ENCODE measurements around the gene FAM240A. TPM values are rescaled to one million over a fixed set of nuclear protein-coding genes. Genes with fewer than 3 reads are reported as not detected.
"Not testable (repeated sequence)": the region's sequence is repeated elsewhere in the genome, so short reads cannot be mapped to it uniquely, and the experiment has no call there.

FAM240A gene
- total and polyA plus RNA-seq, 4 donors = not detected

- WGBS, 2 donors = 81 to 88% methylated on average over 7 of the region's 7 CpGs
Observed at GRCh38 chr3:46584598-46585467, 27.5 kb upstream of the FAM240A start.

DNA sequence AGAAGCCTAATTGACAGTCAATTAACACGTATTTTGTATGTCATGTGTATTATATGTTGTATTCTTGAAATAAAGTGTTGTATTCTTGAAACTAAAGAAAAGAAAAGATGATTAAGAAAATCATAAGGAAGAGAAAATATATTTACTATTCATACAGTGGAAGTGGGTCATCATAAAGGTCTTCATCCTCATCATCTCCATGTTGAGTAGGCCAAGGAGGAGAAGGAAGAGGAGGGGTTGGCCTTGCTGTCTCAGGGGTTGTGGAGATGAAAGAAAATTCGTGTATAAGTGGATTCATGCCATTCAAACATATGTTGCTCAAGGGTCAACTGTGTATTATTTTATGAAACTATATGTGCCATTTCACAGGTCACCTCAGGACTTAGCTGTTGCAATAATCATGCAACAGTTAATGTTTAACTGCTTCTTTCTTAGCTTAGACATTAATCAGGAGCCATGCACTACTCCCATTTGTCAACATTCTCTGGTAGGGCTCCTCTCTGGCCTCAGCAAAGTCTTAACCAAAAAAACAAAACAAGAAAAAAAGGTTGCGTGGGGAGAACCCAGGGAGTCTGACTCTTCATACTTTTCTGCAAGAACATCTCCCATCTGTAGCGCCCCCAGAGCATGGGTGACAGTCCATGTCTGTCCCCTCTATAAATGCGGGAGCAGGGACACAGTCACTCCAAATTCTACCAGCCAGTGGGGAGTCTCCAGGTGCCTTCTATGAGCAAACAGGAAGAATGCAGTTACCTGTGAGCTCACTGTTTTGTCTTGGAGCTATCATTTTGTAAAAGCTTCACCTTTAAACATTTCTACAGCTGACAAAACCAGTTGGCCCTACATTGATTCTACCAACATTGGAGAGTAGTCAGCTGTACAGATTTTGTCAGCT, 26.3 kb upstream of the FAM240A start:
- Histone ChIP-seq H3K36me3 (ENCODE audit: control insufficient read depth in 1 of 2, insufficient read depth in 2 of 2, low read length in 1 of 2) (no peaks in the 10 kb centered on the region), H3K27me3 (ENCODE audit: control insufficient read depth in 1 of 2, insufficient read depth in 2 of 2, low read length in 1 of 2) (no peaks in the 10 kb centered on the region), H3K4me1 (ENCODE audit: control insufficient read depth in 1 of 2, insufficient read depth in 2 of 2, low read length in 2 of 2) (no peaks in the 10 kb centered on the region), H3K9me3 (ENCODE audit: control insufficient read depth, low read length) (no peaks in the 10 kb centered on the region), H3K4me3 (ENCODE audit: low read length in 2 of 2) (no peak overlapping the region), H3K27ac (ENCODE audit: low read depth in 1 of 2, low read length in 2 of 2) (no peak overlapping the region)
- 69 to 75% methylated on average over 5 of the region's 5 CpGs for WGBS, 2 donors
- ATAC-seq (ENCODE audit: low FRiP score) = no peak
- intact Hi-C loops (cut with DNase I) = no loop called here
- DNase-seq = no peak

More at GRCh38 chr3:46584598-46585467, 27.5 kb upstream of the FAM240A start:
- Histone ChIP-seq H3K4me3 (ENCODE audit: low read length in 2 of 2) (no peak overlapping the region), H3K4me1 (ENCODE audit: control insufficient read depth in 1 of 2, insufficient read depth in 2 of 2, low read length in 2 of 2) (no peaks in the 10 kb centered on the region), H3K36me3 (ENCODE audit: control insufficient read depth in 1 of 2, insufficient read depth in 2 of 2, low read length in 1 of 2) (no peaks in the 10 kb centered on the region), H3K27ac (ENCODE audit: low read depth in 1 of 2, low read length in 2 of 2) (no peak overlapping the region), H3K27me3 (ENCODE audit: control insufficient read depth in 1 of 2, insufficient read depth in 2 of 2, low read length in 1 of 2) (no peaks in the 10 kb centered on the region), H3K9me3 (ENCODE audit: control insufficient read depth, low read length) (no peaks in the 10 kb centered on the region)
- intact Hi-C loops (cut with DNase I) = no loop called here
- no peak for DNase-seq
- no peak for ATAC-seq (ENCODE audit: low FRiP score)

DNA sequence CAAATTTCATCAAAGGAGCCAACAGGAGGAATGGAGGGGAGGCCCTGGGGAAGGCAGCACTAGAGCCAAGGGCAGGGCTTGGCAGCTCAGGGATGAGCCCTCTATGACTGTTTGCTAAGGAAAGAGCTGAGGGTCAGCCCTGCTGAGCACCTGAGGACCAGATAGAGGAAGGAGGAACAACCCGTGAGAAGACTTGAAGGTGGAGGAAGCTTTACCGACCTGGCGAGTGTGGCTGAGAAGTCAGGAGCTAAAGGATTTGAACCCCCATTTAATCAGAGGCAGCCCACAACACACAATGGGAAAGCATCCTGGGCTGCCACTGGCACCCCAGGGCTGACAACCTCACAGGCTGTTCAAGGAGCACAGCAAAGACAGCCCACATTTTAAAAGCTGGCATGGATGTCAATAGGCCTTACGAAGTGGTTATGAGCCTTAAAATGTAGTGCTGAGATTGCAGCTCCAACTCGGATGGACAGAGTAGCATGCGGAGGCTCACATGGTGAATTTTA, 25.5 kb upstream of the FAM240A start:
- no peaks in the 10 kb centered on the region for H3K36me3 ChIP-seq (ENCODE audit: control insufficient read depth in 1 of 2, insufficient read depth in 2 of 2, low read length in 1 of 2)
- intact Hi-C loops (cut with DNase I) = no loop called here
- H3K27ac ChIP-seq (ENCODE audit: low read depth in 1 of 2, low read length in 2 of 2) = no peak overlapping the region
- no peaks in the 10 kb centered on the region for H3K4me1 ChIP-seq (ENCODE audit: control insufficient read depth in 1 of 2, insufficient read depth in 2 of 2, low read length in 2 of 2)
- H3K9me3 ChIP-seq (ENCODE audit: control insufficient read depth, low read length) = no peaks in the 10 kb centered on the region
- 73 to 75% methylated on average over 6 of the region's 6 CpGs for WGBS, 2 donors
- ATAC-seq (ENCODE audit: low FRiP score) = no peak
- no peak for DNase-seq
- no peaks in the 10 kb centered on the region for H3K27me3 ChIP-seq (ENCODE audit: control insufficient read depth in 1 of 2, insufficient read depth in 2 of 2, low read length in 1 of 2)
- no peak overlapping the region for H3K4me3 ChIP-seq (ENCODE audit: low read length in 2 of 2)

GRCh38 chr3:46587268-46587667, 25.1 kb upstream of the FAM240A start:
- H3K27ac ChIP-seq (ENCODE audit: low read depth in 1 of 2, low read length in 2 of 2); intact Hi-C loops (cut with DNase I); H3K9me3 ChIP-seq (ENCODE audit: control insufficient read depth, low read length); ATAC-seq (ENCODE audit: low FRiP score); H3K4me3 ChIP-seq (ENCODE audit: low read length in 2 of 2); H3K36me3 ChIP-seq (ENCODE audit: control insufficient read depth in 1 of 2, insufficient read depth in 2 of 2, low read length in 1 of 2); DNase-seq; H3K4me1 ChIP-seq (ENCODE audit: control insufficient read depth in 1 of 2, insufficient read depth in 2 of 2, low read length in 2 of 2); H3K27me3 ChIP-seq (ENCODE audit: control insufficient read depth in 1 of 2, insufficient read depth in 2 of 2, low read length in 1 of 2): not testable (repeated sequence)
- 64 to 75% methylated on average over 3 of the region's 3 CpGs for WGBS, 2 donors

- WGBS, 2 donors = 81 to 85% methylated on average over 14 of the region's 14 CpGs
- intact Hi-C loops (cut with DNase I) = no loop called here
- DNase-seq = no peak
Observed at GRCh38 chr3:46593274-46593862, 19.0 kb upstream of the FAM240A start.

GRCh38 chr3:46593979-46594378, 18.3 kb upstream of the FAM240A start:
- H3K36me3 ChIP-seq (ENCODE audit: control insufficient read depth in 1 of 2, insufficient read depth in 2 of 2, low read length in 1 of 2) = no peaks in the 10 kb centered on the region
- intact Hi-C loops (cut with DNase I) = no loop called here
- ATAC-seq (ENCODE audit: low FRiP score) = no peak

More at GRCh38 chr3:46593274-46593862, 19.0 kb upstream of the FAM240A start:
- H3K9me3 ChIP-seq (ENCODE audit: control insufficient read depth, low read length) = no peaks in the 10 kb centered on the region
- no peaks in the 10 kb centered on the region for H3K4me1 ChIP-seq (ENCODE audit: control insufficient read depth in 1 of 2, insufficient read depth in 2 of 2, low read length in 2 of 2)
- H3K27me3 ChIP-seq (ENCODE audit: control insufficient read depth in 1 of 2, insufficient read depth in 2 of 2, low read length in 1 of 2) = no peaks in the 10 kb centered on the region
- no peak overlapping the region for H3K27ac ChIP-seq (ENCODE audit: low read depth in 1 of 2, low read length in 2 of 2)
- no peak for ATAC-seq (ENCODE audit: low FRiP score)
- no peak overlapping the region for H3K4me3 ChIP-seq (ENCODE audit: low read length in 2 of 2)
- no peaks in the 10 kb centered on the region for H3K36me3 ChIP-seq (ENCODE audit: control insufficient read depth in 1 of 2, insufficient read depth in 2 of 2, low read length in 1 of 2)

DNA sequence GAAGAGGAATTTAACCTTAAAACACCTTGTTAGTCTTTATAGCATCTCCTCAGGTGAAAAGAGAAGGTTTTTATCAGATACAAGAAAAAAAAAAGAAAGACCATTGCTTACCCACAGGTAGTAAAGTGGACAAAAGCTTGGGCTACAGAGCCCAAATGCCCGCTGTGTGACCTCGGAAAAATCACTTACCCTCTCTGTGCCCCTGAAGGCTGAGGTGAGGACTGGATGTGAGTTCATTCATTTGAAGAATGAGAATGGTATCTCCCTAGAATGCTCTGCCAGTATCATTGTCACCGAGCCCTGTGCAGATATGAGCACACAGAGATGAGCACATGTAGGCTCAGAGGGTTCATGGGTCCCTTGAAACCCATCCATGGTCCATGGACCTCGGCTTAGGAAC, 17.6 kb upstream of the FAM240A start:
- H3K27me3 ChIP-seq (ENCODE audit: control insufficient read depth in 1 of 2, insufficient read depth in 2 of 2, low read length in 1 of 2) = peaks cover 0 to 2% of the 10 kb centered on the region in 2 donors
- ATAC-seq (ENCODE audit: low FRiP score) = no peak
- no peak for DNase-seq
- no peaks in the 10 kb centered on the region for H3K36me3 ChIP-seq (ENCODE audit: control insufficient read depth in 1 of 2, insufficient read depth in 2 of 2, low read length in 1 of 2)
- WGBS, 2 donors = 86 to 88% methylated on average over 4 of the region's 4 CpGs
- H3K4me3 ChIP-seq (ENCODE audit: low read length in 2 of 2) = no peak overlapping the region
- intact Hi-C loops (cut with DNase I) = no loop called here
- H3K4me1 ChIP-seq (ENCODE audit: control insufficient read depth in 1 of 2, insufficient read depth in 2 of 2, low read length in 2 of 2) = no peaks in the 10 kb centered on the region
- H3K9me3 ChIP-seq (ENCODE audit: control insufficient read depth, low read length) = peaks cover under 1% of the 10 kb centered on the region
- H3K27ac ChIP-seq (ENCODE audit: low read depth in 1 of 2, low read length in 2 of 2) = no peak overlapping the region

More at GRCh38 chr3:46593979-46594378, 18.3 kb upstream of the FAM240A start:
- no peaks in the 10 kb centered on the region for H3K4me1 ChIP-seq (ENCODE audit: control insufficient read depth in 1 of 2, insufficient read depth in 2 of 2, low read length in 2 of 2)
- no peak overlapping the region for H3K27ac ChIP-seq (ENCODE audit: low read depth in 1 of 2, low read length in 2 of 2)
- H3K9me3 ChIP-seq (ENCODE audit: control insufficient read depth, low read length) = no peaks in the 10 kb centered on the region
- H3K4me3 ChIP-seq (ENCODE audit: low read length in 2 of 2) = no peak overlapping the region
- no peak for DNase-seq
- H3K27me3 ChIP-seq (ENCODE audit: control insufficient read depth in 1 of 2, insufficient read depth in 2 of 2, low read length in 1 of 2) = peaks cover 0 to 2% of the 10 kb centered on the region in 2 donors

GRCh38 chr3:46595819-46596314, 16.5 kb upstream of the FAM240A start:
- no peak for ATAC-seq (ENCODE audit: low FRiP score)
- Histone ChIP-seq H3K27ac (ENCODE audit: low read depth in 1 of 2, low read length in 2 of 2) (no peak overlapping the region), H3K36me3 (ENCODE audit: control insufficient read depth in 1 of 2, insufficient read depth in 2 of 2, low read length in 1 of 2) (no peaks in the 10 kb centered on the region), H3K27me3 (ENCODE audit: control insufficient read depth in 1 of 2, insufficient read depth in 2 of 2, low read length in 1 of 2) (peaks cover 0 to 2% of the 10 kb centered on the region in 2 donors), H3K4me1 (ENCODE audit: control insufficient read depth in 1 of 2, insufficient read depth in 2 of 2, low read length in 2 of 2) (no peaks in the 10 kb centered on the region), H3K4me3 (ENCODE audit: low read length in 2 of 2) (no peak overlapping the region), H3K9me3 (ENCODE audit: control insufficient read depth, low read length) (peaks cover 2% of the 10 kb centered on the region)
- WGBS, 2 donors = 78 to 80% methylated on average over 8 of the region's 8 CpGs
- no peak for DNase-seq
- intact Hi-C loops (cut with DNase I) = no loop called here

Data from aorta (tissue), 5 donors.